HepG2 (cell line): ENCODE results near the gene SEC24A. TPM values are rescaled to one million over a fixed set of nuclear protein-coding genes. Genes with fewer than 3 reads are reported as not detected.

Experiments
- ADNP ChIP-seq: sonication (generic); formaldehyde crosslinking; IDR thresholded peaks from 2 replicates; pipeline ENCODE4 v1.4.0; 2020; ENCODE audit warnings: missing genetic modification reagents
- ARHGAP35 ChIP-seq: sonication (generic); formaldehyde crosslinking; IDR thresholded peaks from 2 replicates; pipeline ENCODE4 v1.9.0; 2022; ENCODE audit warnings: mild to moderate bottlenecking, inconsistent platforms, moderate library complexity, missing genetic modification reagents, borderline replicate concordance
- ASH2L ChIP-seq: fragments of 300-600, 200-600 bp; sonication (generic); IDR thresholded peaks from 2 replicates; pipeline ENCODE4 v1.7.0; 2017; ENCODE audit warnings: low read depth, mild to moderate bottlenecking, moderate library complexity, mixed read lengths, low read length; ENCODE audit not compliant: insufficient read length
- GFI1 ChIP-seq: sonication (generic); formaldehyde crosslinking; IDR thresholded peaks from 2 replicates; pipeline ENCODE4 v1.5.0; 2020; ENCODE audit warnings: missing genetic modification reagents, mild to moderate bottlenecking, borderline replicate concordance
- GLI4 ChIP-seq: sonication (generic); formaldehyde crosslinking; IDR thresholded peaks from 2 replicates; pipeline ENCODE4 v1.5.1; 2020; ENCODE audit warnings: missing genetic modification reagents, mild to moderate bottlenecking, moderate library complexity, borderline replicate concordance
- HNF4A ChIP-seq: sonication (generic); formaldehyde crosslinking; IDR thresholded peaks from 2 replicates; pipeline ENCODE4 v1.4.0; 2020; ENCODE audit warnings: missing genetic modification reagents
- JDP2 ChIP-seq: sonication (generic); formaldehyde crosslinking; IDR thresholded peaks from 2 replicates; pipeline ENCODE4 v1.8.1; 2022; ENCODE audit warnings: missing genetic modification reagents, borderline replicate concordance
- KDM3A ChIP-seq: IDR thresholded peaks from 2 replicates; pipeline ENCODE4 v1.6.1; 2018; ENCODE audit warnings: low read depth, missing compliant biosample characterization
- MEIS1 ChIP-seq: sonication (generic); formaldehyde crosslinking; IDR thresholded peaks from 2 replicates; pipeline ENCODE4 v1.9.0; 2021; ENCODE audit warnings: mild to moderate bottlenecking, missing genetic modification reagents, moderate library complexity, borderline replicate concordance
- MTA1 ChIP-seq: sonication (generic); formaldehyde crosslinking; IDR thresholded peaks from 2 replicates; pipeline ENCODE4 v1.4.0; 2020; ENCODE audit warnings: missing genetic modification reagents, mild to moderate bottlenecking, borderline replicate concordance
- PCBP2 ChIP-seq: fragments of 200-400 bp; formaldehyde crosslinking; optimal IDR thresholded peaks from 2 replicates; pipeline ENCODE3; 2018; ENCODE audit warnings: low read length, low read depth; ENCODE audit not compliant: poor library complexity, severe bottlenecking
- RARG ChIP-seq: sonication (generic); formaldehyde crosslinking; IDR thresholded peaks from 2 replicates; pipeline ENCODE4 v1.4.0; 2020; ENCODE audit warnings: low read depth, mild to moderate bottlenecking, missing genetic modification reagents
- THAP11 ChIP-seq: IDR thresholded peaks from 2 replicates; pipeline ENCODE4 v1.6.1; 2016; ENCODE audit warnings: missing biosample characterization, missing genetic modification reagents
- TMF1 ChIP-seq: sonication (generic); formaldehyde crosslinking; IDR thresholded peaks from 2 replicates; pipeline ENCODE4 v1.8.1; 2022; ENCODE audit warnings: low read depth, missing genetic modification reagents
- ZFP37 ChIP-seq: sonication (generic); formaldehyde crosslinking; IDR thresholded peaks from 2 replicates; pipeline ENCODE4 v1.4.0; 2020; ENCODE audit warnings: missing genetic modification reagents, borderline replicate concordance
- ZKSCAN8 ChIP-seq: IDR thresholded peaks from 2 replicates; pipeline ENCODE4 v1.6.1; 2016; ENCODE audit warnings: borderline replicate concordance, missing genetic modification reagents, missing compliant biosample characterization
- ZMYM2 ChIP-seq: sonication (generic); formaldehyde crosslinking; IDR thresholded peaks from 2 replicates; pipeline ENCODE4 v1.8.0; 2022; ENCODE audit warnings: mild to moderate bottlenecking, missing genetic modification reagents
- ZNF251 ChIP-seq: sonication (generic); formaldehyde crosslinking; IDR thresholded peaks from 2 replicates; pipeline ENCODE4 v1.9.0; 2021; ENCODE audit warnings: mild to moderate bottlenecking, missing genetic modification reagents
- ZNF264 ChIP-seq: sonication (generic); formaldehyde crosslinking; IDR thresholded peaks from 2 replicates; pipeline ENCODE4 v1.4.0; 2020; ENCODE audit warnings: missing genetic modification reagents
- ZNF556 ChIP-seq: sonication (generic); formaldehyde crosslinking; IDR thresholded peaks from 2 replicates; pipeline ENCODE4 v1.4.0; 2020; ENCODE audit warnings: mild to moderate bottlenecking, missing genetic modification reagents, borderline replicate concordance
- ZNF83 ChIP-seq: sonication (generic); formaldehyde crosslinking; IDR thresholded peaks from 2 replicates; pipeline ENCODE4 v1.4.0; 2020; ENCODE audit warnings: missing genetic modification reagents, mild to moderate bottlenecking, borderline replicate concordance
- ZSCAN29 ChIP-seq: sonication (generic); formaldehyde crosslinking; conservative IDR thresholded peaks from 2 replicates; pipeline ENCODE4 v1.4.0; 2020; ENCODE audit warnings: mild to moderate bottlenecking, missing genetic modification reagents
- polyA plus RNA-seq, 8 experiments: library from polyadenylated mRNA; depleted of rRNA in 3 of 8; stranded (reverse) in 7 of 8; unstranded in 1 of 8; fragments of >200 nt; fragmentation: Illumina TruSeq in 4 of 8; extraction: Trizol in 4 of 8; gene quantifications; 2 replicates each; pipeline versions ENCODE4 v1.2.1 to v1.2.3, GENCODE V29; 2011 to 2016; ENCODE audit warnings: low read depth in 4 of 8, missing spikeins in 1 of 8, mixed read lengths in 1 of 8; ENCODE audit not compliant: insufficient read depth in 1 of 8
- total RNA-seq, 5 experiments: library from RNA; depleted of rRNA; stranded (reverse); fragments of >200 nt; fragmentation: Illumina TruSeq; extraction: Trizol; gene quantifications; 2 replicates each; pipeline ENCODE4 v1.2.3, GENCODE V29; 2016; ENCODE audit warnings: low read depth in 1 of 5
- TF ChIP-seq, protein P1 (sequence below): sonication (generic); formaldehyde crosslinking; IDR thresholded peaks from 2 replicates; pipeline ENCODE4 v1.5.1; 2020; ENCODE audit warnings: mild to moderate bottlenecking, missing genetic modification reagents
- TF ChIP-seq, protein P2 (sequence below): sonication (generic); formaldehyde crosslinking; IDR thresholded peaks from 2 replicates; pipeline ENCODE4 v1.4.0; 2020; ENCODE audit warnings: missing genetic modification reagents, mild to moderate bottlenecking, borderline replicate concordance
- TF ChIP-seq, protein P3 (sequence below): sonication (generic); formaldehyde crosslinking; IDR thresholded peaks from 2 replicates; pipeline ENCODE4 v1.4.0; 2020; ENCODE audit warnings: missing genetic modification reagents

Gene SEC24A
- total and polyA plus RNA-seq, 2 of the 13 experiments (the other 11 are each of a cell fraction or from before 2014, with no cell fraction given): 30.5 to 56.8 TPM

DNA sequence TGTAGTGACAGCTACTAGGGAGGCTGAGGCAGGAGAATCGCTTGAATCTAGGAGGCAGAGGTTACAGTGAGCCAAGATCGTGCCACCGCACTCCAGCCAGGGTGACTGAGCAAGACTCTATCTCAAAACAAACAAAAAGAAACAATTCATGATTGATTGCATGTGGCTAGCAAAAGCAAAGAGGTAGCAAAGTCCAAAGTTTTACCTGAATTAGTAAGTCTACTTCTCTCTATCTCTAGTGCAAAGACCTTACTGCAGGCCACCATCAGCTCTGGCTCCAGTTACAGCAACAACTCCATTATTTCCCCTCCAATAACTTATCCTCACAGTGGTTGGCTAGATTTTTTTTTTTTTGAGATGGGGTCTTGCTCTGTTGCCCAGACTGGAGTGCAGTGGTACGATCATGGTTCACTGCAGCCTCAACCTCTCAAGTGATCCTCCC, 9.8 kb upstream of the SEC24A start (continued):
- TF ChIP-seq, protein P1, sequence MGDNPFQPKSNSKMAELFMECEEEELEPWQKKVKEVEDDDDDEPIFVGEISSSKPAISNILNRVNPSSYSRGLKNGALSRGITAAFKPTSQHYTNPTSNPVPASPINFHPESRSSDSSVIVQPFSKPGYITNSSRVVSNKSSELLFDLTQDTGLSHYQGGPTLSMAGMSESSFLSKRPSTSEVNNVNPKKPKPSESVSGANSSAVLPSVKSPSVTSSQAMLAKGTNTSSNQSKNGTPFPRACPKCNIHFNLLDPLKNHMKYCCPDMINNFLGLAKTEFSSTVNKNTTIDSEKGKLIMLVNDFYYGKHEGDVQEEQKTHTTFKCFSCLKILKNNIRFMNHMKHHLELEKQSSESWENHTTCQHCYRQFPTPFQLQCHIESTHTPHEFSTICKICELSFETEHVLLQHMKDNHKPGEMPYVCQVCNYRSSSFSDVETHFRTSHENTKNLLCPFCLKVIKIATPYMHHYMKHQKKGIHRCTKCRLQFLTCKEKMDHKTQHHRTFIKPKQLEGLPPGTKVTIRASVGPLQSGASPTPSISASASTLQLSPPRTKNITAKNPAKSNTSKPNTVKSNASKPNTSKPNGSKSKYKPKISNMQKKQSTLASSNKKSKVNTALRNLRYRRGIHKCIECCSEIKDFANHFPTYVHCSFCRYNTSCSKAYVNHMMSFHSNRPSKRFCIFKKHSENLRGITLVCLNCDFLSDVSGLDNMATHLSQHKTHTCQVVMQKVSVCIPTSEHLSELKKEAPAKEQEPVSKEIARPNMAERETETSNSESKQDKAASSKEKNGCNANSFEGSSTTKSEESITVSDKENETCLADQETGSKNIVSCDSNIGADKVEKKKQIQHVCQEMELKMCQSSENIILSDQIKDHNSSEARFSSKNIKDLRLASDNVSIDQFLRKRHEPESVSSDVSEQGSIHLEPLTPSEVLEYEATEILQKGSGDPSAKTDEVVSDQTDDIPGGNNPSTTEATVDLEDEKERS (CRISPR knock-in tag): peak; percentile 96
- TF ChIP-seq RARG (CRISPR knock-in tag) (no peak), GLI4 (CRISPR knock-in tag) (no peak), ZKSCAN8 (CRISPR knock-in tag) (no peak), JDP2 (CRISPR knock-in tag) (no peak), GFI1 (CRISPR knock-in tag) (no peak; the same call in 1 of the 2 replicates), ARHGAP35 (CRISPR knock-in tag) (no peak), ASH2L (peak; percentile 38), KDM3A (CRISPR knock-in tag) (no peak), ZFP37 (CRISPR knock-in tag) (no peak), MEIS1 (CRISPR knock-in tag) (peak; percentile 86), ZNF83 (no peak), ADNP (CRISPR knock-in tag) (peak; percentile 95), HNF4A (CRISPR knock-in tag) (peak; percentile 95), PCBP2 (no peak), ZNF251 (no peak), ZSCAN29 (CRISPR knock-in tag) (0 out of 2 replicates have a peak, but pooled peaks have one; percentile 71), ZNF556 (CRISPR knock-in tag) (no peak), ZNF264 (CRISPR knock-in tag) (peak; percentile 89), THAP11 (CRISPR knock-in tag) (peak; percentile 65; the same call in 1 of the 2 replicates), MTA1 (peak; percentile 64), ZMYM2 (peak; percentile 89), TMF1 (CRISPR knock-in tag) (no peak)
- TF ChIP-seq, protein P2, sequence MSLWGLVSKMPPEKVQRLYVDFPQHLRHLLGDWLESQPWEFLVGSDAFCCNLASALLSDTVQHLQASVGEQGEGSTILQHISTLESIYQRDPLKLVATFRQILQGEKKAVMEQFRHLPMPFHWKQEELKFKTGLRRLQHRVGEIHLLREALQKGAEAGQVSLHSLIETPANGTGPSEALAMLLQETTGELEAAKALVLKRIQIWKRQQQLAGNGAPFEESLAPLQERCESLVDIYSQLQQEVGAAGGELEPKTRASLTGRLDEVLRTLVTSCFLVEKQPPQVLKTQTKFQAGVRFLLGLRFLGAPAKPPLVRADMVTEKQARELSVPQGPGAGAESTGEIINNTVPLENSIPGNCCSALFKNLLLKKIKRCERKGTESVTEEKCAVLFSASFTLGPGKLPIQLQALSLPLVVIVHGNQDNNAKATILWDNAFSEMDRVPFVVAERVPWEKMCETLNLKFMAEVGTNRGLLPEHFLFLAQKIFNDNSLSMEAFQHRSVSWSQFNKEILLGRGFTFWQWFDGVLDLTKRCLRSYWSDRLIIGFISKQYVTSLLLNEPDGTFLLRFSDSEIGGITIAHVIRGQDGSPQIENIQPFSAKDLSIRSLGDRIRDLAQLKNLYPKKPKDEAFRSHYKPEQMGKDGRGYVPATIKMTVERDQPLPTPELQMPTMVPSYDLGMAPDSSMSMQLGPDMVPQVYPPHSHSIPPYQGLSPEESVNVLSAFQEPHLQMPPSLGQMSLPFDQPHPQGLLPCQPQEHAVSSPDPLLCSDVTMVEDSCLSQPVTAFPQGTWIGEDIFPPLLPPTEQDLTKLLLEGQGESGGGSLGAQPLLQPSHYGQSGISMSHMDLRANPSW (CRISPR knock-in tag): no peak
- TF ChIP-seq, protein P3, sequence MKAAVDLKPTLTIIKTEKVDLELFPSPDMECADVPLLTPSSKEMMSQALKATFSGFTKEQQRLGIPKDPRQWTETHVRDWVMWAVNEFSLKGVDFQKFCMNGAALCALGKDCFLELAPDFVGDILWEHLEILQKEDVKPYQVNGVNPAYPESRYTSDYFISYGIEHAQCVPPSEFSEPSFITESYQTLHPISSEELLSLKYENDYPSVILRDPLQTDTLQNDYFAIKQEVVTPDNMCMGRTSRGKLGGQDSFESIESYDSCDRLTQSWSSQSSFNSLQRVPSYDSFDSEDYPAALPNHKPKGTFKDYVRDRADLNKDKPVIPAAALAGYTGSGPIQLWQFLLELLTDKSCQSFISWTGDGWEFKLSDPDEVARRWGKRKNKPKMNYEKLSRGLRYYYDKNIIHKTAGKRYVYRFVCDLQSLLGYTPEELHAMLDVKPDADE (CRISPR knock-in tag): no peak
